ENCODE results near the gene SMIM32.

Gene SMIM32

DNA sequence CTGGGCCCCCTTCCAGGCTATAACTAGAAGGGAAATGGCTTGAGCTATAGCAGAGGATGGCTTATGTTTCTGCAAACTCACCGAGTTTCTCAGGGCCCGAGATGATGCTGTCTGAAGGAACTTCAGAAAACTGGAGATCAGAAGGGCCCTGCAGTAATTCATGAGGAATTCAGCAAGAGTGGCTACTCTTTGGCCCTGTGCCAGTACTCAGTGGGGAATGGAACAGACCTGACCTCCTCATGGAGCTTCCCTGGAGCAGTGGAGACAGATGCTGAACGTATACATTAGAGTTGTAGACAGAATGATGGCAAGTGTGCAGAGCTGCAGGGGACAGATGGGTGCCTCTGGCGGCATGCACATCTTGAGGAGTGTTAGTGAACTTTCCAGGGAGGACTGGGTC lies 17.3 kb upstream of the SMIM32 start:
- in situ Hi-C loops (cut with HindIII; ENCODE audit: low pct_ligation_motif_present, low pct_unique_long_range_greater_than_20kb, low sequenced_read_pairs) = no loop called here
- DNase-seq = no peak

DNA sequence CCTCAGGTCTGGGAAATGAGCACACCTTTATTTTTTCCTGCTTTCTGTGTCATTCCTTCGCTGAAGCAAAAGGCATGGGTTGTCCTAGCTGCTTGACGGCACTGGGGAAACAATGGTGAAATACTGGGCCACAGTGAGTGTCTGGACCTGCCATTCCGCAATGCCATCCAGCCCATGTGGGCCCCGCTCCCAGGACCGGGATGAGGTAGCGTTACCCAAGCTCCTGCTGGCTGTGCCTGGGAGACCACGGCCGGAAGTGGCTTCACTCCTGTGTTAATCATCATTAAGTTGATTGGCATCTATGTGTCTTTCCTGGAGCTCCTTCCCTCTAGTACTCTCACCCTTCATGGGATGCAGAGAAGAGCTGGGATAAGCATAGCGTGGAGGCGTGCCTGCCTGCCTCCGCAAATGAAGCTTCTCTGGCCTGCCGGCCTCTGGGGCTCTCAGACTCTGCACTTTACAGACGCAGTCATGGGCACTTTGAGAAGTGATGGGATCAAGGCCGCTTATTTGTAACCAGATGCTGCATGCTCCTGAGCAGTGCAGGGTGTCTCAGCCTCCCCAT lies 16.5 kb upstream of the SMIM32 start:
- DNase-seq = no peak
- in situ Hi-C loops (cut with HindIII; ENCODE audit: low pct_ligation_motif_present, low pct_unique_long_range_greater_than_20kb, low sequenced_read_pairs) = no loop called here

DNA sequence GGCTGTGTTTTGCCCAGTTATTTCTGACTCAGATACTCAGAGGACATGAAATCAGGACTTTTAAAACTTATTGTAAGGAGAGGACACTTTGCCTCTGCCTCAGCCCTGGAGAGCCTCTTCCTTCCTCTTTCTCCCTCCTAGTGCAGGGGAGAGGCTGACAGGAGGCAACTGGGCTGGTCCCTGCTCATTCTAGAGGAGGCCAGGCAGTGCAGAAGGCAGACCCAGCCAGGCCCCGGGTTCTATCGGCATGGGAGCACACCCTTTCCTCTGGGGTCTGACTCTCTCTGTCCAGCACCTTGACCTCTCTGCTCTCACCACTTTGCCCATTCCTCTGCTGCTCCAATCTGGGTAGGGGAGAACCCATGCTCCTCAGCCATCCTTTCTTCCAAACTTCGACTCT lies 16.0 kb upstream of the SMIM32 start:
- in situ Hi-C loops (cut with HindIII; ENCODE audit: low pct_ligation_motif_present, low pct_unique_long_range_greater_than_20kb, low sequenced_read_pairs) = no loop called here
- DNase-seq = no peak

DNA sequence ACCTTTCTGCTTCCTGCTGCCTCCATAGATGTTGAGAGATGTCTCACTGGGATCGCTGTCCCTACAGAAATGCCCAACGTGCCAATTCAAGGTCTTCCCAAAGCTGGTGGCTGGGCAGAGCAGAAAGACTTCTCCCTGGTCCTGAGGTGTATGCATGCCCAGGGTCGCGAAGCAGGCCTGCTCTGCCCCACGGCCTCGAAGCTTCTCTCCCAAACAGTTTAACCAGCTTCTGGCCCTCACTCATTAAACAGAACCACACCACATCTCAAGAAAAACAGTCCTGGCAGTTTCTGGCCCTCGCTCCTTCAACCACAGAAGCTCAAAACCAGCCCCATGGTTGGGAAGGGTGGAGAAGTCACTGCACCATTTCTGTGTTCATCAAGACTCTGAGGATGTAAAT lies 14.7 kb upstream of the SMIM32 start:
- DNase-seq = no peak
- in situ Hi-C loops (cut with HindIII; ENCODE audit: low pct_ligation_motif_present, low pct_unique_long_range_greater_than_20kb, low sequenced_read_pairs) = no loop called here

DNA sequence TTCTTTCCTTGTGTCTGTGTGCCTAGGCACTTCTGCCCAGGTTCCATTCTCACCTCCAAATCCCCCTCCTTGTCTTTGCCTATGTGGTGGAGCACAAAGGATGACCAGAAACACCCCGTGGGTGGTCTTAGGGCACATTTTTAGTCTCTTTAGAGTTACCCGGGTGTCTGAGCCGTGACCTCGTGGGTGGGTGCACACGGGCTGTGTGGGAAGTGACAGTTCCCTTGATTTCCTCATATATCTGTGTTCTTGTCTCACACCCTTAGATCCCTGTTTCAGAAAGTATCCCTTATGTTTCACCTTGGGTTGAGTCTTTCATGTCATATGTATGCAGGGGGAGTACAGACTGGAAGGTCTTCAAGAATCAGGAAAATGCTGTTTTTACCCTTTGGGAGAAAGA lies 13.4 kb upstream of the SMIM32 start:
- DNase-seq = no peak
- in situ Hi-C loops (cut with HindIII; ENCODE audit: low pct_ligation_motif_present, low pct_unique_long_range_greater_than_20kb, low sequenced_read_pairs) = no loop called here

DNA sequence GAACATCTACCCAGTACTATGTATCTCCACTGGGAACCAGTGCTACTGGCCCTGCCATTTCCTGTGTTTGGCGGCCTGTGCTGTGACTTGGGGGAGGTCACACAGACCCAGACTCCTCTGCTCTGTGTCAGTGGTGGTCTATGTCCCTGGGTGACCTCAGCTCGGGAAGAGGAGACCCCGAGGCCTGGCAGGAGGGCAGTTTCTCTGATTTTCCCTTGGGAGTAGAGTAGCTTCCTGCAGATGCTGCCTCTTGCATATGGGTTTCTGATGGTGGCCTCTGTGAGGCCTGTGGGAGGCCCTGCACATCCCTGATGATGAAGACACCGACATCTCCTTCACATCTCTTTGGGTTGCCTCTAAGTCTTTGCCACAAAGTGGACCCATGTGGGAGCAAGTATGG lies 13.0 kb upstream of the SMIM32 start:
- DNase-seq = no peak
- in situ Hi-C loops (cut with HindIII; ENCODE audit: low pct_ligation_motif_present, low pct_unique_long_range_greater_than_20kb, low sequenced_read_pairs) = no loop called here

DNA sequence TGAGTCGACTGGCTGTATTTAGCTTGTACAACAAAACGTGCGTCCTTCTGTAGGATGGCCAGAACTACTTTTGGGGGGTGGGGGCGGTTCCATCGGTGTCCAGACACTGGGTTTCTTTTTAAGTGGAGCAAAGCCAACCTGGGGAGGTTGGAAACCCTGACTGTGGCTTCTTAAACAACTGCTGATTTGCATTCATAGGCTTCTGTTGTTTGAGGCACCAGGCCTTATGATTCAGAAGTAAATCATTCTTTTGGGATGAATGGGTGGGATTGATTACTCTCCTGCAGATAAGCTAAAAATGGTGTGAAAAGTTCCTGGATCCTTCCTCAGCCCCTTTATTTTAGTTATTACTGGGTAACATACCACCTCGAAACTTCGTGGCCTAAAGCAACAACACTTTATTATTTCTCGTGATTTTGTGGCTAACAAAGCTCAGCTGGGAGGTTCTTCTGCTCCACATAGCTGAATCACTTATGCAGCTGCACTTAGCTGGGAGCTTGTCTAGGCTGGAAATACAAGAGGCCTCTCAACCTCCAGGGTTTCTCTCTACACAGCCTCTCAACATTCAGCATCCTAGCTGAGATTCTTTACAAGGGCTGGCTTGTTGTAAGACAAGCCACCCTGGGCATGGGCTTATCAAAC lies 12.2 kb upstream of the SMIM32 start:
- no peak for DNase-seq
- in situ Hi-C loops (cut with HindIII; ENCODE audit: low pct_ligation_motif_present, low pct_unique_long_range_greater_than_20kb, low sequenced_read_pairs) = no loop called here

DNA sequence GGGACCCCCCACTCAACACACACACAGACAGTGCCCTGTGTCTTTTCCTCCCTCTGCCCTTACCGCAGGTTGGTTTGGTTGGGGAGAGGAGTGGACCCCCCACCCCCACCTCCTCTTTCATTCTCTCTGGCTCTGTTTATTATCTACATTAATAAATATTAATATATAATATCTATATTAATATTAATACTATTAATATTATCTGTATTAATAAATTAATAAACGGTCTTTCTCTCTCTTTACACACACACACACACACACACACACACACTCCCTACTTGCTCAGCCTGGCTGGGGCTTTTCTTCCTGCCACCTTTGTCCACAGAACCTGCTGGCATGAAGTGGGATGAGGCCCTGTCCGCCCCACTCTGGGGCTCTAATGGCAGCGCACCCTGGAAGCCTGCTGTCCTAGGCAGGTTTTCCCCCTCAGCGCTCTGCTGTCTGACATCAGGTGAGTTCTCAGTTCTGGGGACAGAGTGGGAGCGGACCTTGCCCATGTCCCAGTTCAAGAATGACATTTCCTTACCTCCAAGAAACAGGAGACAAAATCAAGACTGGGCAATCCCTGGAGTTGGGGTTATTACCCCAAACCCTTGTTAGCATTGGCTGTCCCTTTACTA lies 10.5 kb upstream of the SMIM32 start:
- no peak for DNase-seq
- in situ Hi-C loops (cut with HindIII; ENCODE audit: low pct_ligation_motif_present, low pct_unique_long_range_greater_than_20kb, low sequenced_read_pairs) = no loop called here

DNA sequence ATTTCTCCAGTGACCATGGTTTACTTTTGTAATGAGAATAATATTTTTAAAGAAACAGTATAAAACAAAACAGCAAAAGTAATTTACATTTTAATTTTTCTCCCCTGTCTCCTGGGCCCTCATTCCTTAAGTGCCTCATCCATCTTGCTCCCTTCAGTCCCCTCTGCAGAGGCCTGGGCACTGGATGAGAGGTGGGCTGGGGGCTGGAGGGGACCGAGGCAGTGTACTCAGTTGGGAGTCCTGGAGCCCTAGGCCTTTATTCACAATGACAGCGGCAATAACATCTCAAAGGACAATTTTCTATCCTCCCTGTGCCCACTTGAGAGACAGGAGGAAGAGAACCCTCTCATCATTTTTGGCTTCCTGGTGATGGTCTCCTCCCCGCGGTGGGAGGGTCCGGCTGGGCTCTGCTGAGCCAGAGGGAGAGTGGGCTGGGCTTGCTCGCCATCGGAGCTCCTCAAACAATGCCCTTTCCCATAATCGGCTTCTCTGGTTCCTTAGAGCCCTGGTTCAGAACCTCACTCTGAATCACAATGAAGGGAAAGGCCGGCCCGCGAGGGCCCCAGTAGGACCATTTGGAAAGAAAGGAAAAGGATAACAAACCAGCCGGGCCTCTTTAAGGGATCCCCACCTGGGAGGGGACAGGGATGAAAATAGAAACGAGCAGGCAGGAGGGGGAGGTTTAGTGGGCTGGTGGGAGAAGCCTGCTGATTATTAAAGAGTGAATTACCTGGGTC lies 9.7 kb upstream of the SMIM32 start:
- DNase-seq = no peak
- in situ Hi-C loops (cut with HindIII; ENCODE audit: low pct_ligation_motif_present, low pct_unique_long_range_greater_than_20kb, low sequenced_read_pairs) = no loop called here

DNA sequence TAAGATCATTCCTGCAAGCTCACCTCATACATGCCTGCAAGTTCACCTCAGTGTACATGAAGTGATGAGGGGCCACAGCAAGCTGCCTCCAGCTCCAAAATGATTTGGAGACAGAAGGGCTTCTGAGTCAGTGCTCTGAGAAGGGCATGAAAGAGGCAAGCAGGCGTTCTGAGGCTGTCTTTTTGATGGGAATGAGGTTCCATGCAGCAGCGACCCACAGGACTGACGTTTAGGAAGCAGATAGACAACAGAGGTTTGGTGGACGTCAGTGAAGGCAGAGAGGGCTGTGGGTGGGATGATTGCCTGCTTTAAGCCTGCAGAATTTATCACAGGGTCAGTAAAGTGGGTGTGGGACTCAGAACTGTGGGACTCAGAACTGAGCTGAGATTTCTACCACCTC lies 8.9 kb upstream of the SMIM32 start:
- DNase-seq = no peak
- in situ Hi-C loops (cut with HindIII; ENCODE audit: low pct_ligation_motif_present, low pct_unique_long_range_greater_than_20kb, low sequenced_read_pairs) = no loop called here

DNA sequence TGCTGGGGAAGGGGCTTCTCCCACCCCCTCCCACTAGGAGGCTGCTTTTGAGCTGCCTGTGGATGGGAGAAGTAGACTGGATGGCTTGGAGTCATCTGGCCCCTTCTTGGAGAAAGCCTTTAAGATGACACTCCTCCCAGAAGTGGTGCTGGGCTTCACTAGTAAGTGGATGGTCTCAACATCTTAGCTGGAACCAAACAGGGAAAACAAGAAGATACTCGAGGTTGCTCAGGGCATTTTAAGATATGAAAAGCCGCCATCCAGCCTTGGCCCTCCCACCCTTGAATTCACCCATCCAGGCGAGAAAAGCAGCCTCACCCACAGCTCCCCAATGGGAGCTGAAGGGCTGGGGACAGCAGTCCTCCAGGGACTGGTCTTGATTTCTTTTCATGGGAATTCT lies 7.8 kb upstream of the SMIM32 start:
- in situ Hi-C loops (cut with HindIII; ENCODE audit: low pct_ligation_motif_present, low pct_unique_long_range_greater_than_20kb, low sequenced_read_pairs) = no loop called here
- no peak for DNase-seq

DNA sequence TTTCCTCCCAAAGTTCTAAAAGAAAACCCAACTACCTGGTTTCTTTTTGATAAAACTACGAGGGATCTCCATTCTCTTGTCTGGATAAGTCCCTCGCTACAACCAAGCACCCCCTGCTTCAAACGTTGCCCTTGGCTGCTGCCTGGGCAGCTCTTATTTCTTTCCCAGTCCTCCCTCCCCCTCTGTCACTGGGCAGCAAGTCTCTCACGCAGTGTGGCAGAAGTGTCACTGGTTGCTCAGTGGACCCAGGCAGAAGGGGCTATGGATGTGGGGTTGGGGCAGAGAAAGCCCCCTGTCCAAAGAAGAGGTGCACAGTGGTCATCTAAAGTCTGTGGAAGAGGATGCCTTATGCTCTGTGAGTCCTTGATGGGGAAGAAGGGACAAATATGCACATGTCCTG lies 7.2 kb upstream of the SMIM32 start:
- in situ Hi-C loops (cut with HindIII; ENCODE audit: low pct_ligation_motif_present, low pct_unique_long_range_greater_than_20kb, low sequenced_read_pairs) = no loop called here
- DNase-seq = no peak

DNA sequence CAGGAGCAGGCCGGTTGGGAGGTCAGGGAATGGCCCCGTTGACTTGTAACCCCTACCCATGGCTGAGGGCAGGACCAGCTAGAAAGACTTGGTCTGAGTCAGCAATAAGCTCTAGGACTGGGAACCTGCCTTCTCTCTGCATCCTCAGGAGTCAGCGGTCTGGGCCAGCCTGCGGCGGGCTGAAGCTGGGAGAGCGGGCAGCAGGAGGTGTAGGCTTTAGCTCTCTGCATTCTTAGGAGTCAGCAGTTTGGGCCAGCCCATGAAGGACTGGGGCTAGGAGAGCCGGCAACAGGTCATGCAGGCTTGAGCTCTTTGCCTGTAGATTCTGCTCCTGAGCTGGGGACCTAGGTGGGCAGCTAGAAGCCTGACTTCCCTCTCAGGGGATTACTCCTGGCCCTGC lies 6.4 kb upstream of the SMIM32 start:
- no peak for DNase-seq
- in situ Hi-C loops (cut with HindIII; ENCODE audit: low pct_ligation_motif_present, low pct_unique_long_range_greater_than_20kb, low sequenced_read_pairs) = no loop called here

DNA sequence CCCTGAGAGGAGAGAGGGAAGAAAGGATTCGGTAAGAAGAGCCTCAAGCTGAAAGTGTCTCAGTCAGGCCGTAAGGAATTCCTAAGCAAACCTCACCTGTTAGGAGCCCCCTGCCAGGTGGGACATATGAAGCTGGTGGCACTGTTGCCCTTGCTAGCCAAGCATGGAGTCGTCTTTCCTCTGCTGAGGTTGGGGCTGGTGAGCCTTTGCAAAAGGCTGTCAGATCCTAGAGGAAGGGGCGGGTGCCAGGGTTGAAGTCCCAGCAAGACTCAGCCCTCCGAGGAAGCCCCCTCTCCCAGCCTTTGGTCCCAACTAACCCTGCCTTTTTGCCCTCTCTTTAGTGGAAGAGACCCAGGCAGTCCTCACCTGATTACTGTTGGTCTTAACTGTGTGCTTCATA lies 5.5 kb upstream of the SMIM32 start:
- DNase-seq = no peak
- in situ Hi-C loops (cut with HindIII; ENCODE audit: low pct_ligation_motif_present, low pct_unique_long_range_greater_than_20kb, low sequenced_read_pairs) = no loop called here

DNA sequence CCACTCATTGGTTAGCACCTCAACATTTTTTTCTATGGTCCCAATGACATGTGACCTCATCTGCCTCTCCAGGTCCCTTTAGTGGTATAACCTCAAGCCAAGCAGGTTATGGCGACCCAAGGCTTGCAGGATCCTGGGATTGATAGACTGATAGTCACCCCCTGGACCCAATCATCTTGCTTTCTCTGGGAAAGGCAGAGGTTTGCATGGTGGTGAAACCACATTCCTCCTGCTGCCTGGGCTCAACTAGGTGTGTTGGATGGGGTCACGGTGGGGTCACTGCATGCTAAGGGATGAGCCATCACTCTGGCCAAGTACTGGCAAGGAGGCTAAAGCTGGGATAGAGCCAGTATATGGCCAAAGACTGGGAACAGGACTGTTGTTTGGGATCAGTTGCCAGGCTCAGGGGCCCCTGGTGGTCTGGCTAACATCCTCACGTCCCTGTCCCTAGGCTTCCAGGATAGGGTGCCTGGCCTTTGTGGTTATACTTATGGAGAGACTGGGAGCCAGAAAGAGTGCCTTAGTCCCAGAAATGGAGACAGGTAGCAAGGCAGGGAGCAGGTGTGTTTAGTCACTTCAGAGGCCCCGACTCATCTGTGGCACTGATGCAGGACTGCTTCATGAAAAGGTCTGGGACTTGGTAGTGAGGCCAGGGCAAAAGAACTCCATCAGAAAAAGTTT lies 4.6 kb upstream of the SMIM32 start:
- in situ Hi-C loops (cut with HindIII; ENCODE audit: low pct_ligation_motif_present, low pct_unique_long_range_greater_than_20kb, low sequenced_read_pairs) = no loop called here
- no peak for DNase-seq

DNA sequence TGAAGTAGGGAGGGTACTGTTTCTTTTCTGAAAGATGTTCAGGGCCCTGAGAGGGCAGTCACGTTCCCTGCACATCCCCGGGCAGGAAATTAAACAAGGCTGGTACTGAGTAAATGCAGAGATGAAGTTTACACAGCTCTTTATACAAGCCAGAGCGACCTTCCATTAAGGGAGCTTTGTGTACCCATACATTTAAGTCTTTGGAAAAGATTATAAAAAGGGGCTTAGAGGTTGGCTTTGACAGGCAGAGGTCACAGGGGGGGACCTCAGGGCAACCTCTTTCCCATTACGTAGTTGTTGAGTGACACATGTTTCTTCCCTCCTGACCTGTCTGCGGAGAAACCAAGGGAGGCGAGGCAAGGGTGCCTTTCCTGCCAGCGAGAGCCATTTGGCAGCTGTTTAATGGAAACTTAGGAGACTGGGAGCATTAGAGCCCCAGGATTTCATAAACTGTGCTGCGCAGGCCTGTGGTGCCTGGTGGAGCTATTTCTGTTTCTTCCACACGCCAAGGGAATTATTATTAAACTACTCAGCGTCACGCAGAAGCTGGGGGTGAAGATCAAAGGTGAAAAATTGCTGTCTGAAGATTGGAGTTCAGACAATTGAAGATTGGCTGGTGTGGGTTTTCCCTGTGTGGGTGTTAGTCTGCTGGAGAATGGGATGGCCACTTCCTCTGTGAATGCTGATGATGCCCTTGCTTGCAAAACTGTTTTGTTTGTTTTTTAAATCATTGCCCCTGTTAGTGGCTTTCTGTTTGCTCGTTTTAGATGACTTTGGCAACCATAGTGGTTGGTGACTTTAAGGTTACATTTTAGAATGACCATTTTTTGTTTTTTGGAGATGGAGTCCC lies 3.2 kb upstream of the SMIM32 start:
- no peak for DNase-seq

DNA sequence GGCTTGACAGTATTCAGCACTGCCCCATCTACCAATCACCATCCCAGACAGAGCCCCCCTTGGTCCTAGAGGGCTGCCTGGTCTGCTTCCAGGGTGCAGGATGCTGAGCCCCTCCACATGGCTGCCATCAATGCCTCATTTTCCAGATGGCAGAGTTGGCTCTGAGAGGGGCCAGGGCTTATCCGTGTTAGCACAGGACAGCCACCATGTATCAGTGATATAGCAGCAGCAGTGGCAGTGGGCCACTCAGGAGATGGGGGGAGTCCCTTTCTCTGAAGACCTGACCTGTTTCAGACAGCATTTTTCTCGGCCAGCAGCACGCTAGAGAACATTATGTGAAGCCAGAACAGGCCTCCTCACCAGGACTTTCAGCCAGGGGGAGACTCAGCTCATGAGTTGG lies 1.6 kb upstream of the SMIM32 start:
- no peak for DNase-seq
- in situ Hi-C loops (cut with HindIII; ENCODE audit: low pct_ligation_motif_present, low pct_unique_long_range_greater_than_20kb, low sequenced_read_pairs) = no loop called here

More for the DNA sequence above, 3.2 kb upstream of the SMIM32 start:
- in situ Hi-C loops (cut with HindIII; ENCODE audit: low pct_ligation_motif_present, low pct_unique_long_range_greater_than_20kb, low sequenced_read_pairs) = no loop called here

DNA sequence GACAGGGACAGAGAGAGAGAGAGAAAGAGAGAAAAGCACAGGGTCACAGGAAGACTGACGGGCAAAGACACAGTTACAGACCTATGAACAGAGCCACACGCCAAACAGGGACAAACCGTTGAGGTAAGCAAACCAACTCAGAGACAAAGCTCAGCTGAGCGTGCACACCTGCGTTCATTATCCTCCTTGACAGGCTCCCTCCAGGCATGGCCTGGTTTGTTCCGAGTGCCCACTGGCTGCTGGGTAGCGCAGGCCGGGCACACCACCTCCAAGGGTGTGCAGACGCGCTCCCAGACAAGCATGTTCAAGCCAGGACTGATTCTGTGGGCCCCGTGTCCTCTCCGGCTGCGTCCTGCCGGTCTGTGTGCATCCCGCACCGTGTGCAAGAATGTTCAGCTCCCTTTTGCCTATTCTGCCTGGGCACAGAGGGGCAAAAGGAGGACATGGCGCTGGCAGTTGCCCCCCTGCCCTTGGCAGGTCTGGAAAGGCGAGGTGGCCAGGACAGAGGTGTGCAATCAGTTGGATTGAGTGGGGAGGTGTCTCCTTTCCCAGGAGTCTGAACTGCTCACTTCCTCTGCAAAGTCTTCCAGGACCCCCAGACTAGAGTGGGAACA lies 467 bp upstream of the SMIM32 start:
- DNase-seq = no peak
- in situ Hi-C loops (cut with HindIII; ENCODE audit: low pct_ligation_motif_present, low pct_unique_long_range_greater_than_20kb, low sequenced_read_pairs) = no loop called here

Measured in ACHN (cell line).